HEK293T (cell line): Measurements from ENCODE around the gene STPG4.

ENCODE experiments used
- ARNT ChIP-seq: fragments of 450-650 bp; IDR thresholded peaks from 2 replicates; pipeline ENCODE4 v1.6.1; 2017; ENCODE audit warnings: mild to moderate bottlenecking
- BHLHE40 ChIP-seq: fragments of 450-650 bp; IDR thresholded peaks from 2 replicates; pipeline ENCODE4 v1.6.1; 2016; ENCODE audit warnings: mild to moderate bottlenecking, moderate library complexity, borderline replicate concordance
- ELF4 ChIP-seq: fragments of 450-650 bp; IDR thresholded peaks from 2 replicates; pipeline ENCODE4 v1.6.1; 2017; ENCODE audit warnings: antibody characterized with exemption
- FOXK2 ChIP-seq: fragments of 450-650 bp; IDR thresholded peaks from 2 replicates; pipeline ENCODE4 v1.6.1; 2016; ENCODE audit warnings: mild to moderate bottlenecking
- FOXM1 ChIP-seq: fragments of 450-650 bp; IDR thresholded peaks from 2 replicates; pipeline ENCODE4 v1.6.1; 2017; ENCODE audit warnings: mild to moderate bottlenecking, borderline replicate concordance
- HDGF ChIP-seq: fragments of 450-650 bp; IDR thresholded peaks from 2 replicates; pipeline ENCODE4 v1.6.1; 2017; ENCODE audit warnings: antibody characterized with exemption, borderline replicate concordance
- PKNOX1 ChIP-seq: fragments of 450-650 bp; IDR thresholded peaks from 2 replicates; pipeline ENCODE4 v1.6.1; 2016
- SP1 ChIP-seq: fragments of 450-650 bp; IDR thresholded peaks from 2 replicates; pipeline ENCODE4 v1.6.1; 2017
- TARDBP ChIP-seq: fragments of 450-650 bp; IDR thresholded peaks from 2 replicates; pipeline ENCODE4 v1.6.1; 2016
- ZNF384 ChIP-seq: fragments of 450-650 bp; IDR thresholded peaks from 2 replicates; pipeline ENCODE4 v1.6.1; 2016

GRCh38 chr2:47058003-47058931 is 96.8 kb downstream of the STPG4 start:
- TF ChIP-seq BHLHE40 (no peak), ARNT (no peak), HDGF (no peak), SP1 (no peak), FOXM1 (no peak), FOXK2 (no peak), ZNF384 (no peak), PKNOX1 (no peak), ELF4 (no peak), TARDBP (no peak)
